ENCODE measurements around the gene TAS2R19. TPM values are rescaled to one million over a fixed set of nuclear protein-coding genes. Genes with fewer than 3 reads are reported as not detected.

Gene TAS2R19
- polyA plus RNA-seq, 2 of the 4 experiments (the other 2 are of a cell fraction), result 0.19 to 1.1 TPM

DNA sequence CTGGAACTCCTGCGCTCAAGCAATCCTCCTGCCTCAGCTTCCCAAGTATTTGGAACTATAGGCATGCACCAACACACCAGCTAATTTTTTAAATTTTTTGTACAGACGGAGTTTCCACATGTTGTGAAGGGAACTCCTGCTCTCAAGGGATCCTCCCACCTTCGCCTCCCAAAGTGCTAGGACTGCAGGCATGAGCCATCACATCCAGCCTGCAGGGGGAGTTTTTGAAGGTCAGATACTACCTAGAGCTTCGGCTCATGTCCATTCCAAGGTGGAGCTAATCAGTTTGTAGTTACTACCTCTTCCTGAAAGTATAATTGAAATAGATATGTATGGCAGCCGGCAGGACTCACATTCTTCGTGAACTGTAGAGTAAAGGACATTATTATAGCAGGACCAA lies 3.7 kb upstream of the TAS2R19 start (continued):
- TF ChIP-seq KDM1A (IDR thresholded peaks at IDR 0.05; ENCODE audit: low read depth), result no peak
- TF ChIP-seq, protein P1, sequence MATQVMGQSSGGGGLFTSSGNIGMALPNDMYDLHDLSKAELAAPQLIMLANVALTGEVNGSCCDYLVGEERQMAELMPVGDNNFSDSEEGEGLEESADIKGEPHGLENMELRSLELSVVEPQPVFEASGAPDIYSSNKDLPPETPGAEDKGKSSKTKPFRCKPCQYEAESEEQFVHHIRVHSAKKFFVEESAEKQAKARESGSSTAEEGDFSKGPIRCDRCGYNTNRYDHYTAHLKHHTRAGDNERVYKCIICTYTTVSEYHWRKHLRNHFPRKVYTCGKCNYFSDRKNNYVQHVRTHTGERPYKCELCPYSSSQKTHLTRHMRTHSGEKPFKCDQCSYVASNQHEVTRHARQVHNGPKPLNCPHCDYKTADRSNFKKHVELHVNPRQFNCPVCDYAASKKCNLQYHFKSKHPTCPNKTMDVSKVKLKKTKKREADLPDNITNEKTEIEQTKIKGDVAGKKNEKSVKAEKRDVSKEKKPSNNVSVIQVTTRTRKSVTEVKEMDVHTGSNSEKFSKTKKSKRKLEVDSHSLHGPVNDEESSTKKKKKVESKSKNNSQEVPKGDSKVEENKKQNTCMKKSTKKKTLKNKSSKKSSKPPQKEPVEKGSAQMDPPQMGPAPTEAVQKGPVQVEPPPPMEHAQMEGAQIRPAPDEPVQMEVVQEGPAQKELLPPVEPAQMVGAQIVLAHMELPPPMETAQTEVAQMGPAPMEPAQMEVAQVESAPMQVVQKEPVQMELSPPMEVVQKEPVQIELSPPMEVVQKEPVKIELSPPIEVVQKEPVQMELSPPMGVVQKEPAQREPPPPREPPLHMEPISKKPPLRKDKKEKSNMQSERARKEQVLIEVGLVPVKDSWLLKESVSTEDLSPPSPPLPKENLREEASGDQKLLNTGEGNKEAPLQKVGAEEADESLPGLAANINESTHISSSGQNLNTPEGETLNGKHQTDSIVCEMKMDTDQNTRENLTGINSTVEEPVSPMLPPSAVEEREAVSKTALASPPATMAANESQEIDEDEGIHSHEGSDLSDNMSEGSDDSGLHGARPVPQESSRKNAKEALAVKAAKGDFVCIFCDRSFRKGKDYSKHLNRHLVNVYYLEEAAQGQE (IDR thresholded peaks at IDR 0.05), result no peak
- TF ChIP-seq HDAC2 (IDR thresholded peaks at IDR 0.05), result no peak

DNA sequence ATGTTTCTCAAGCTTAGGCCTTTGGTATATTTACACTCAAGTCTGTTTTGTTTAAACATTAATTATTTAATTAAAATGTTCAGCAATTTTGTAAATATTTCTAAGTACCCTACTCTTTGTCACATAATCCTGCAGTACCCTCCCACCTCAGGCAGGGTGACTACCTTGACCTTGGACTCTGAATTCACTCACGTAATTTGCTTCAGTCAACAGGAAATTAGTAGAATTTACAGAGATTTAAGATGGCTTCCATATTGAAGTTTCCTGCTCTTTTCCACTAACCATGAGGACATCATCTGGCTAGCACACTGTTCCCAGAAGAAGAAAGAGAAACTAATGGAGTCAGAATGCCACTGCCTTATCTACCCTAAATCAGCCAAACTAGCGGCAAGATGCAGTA lies 967 bp upstream of the TAS2R19 start:
- POLR2A ChIA-PET, result no interaction called here
- H3K27ac ChIP-seq, result no peak overlapping the region
- H3K4me1 ChIP-seq, result no peaks in the 10 kb centered on the region
- FAIRE-seq, result no peak
- DNase-seq (ENCODE audit: low read depth in 1 of 2, low spot score in 1 of 2), result no peak
- H3K4me2 ChIP-seq, result no peak overlapping the region
- ATAC-seq, result no peak
- CTCF ChIA-PET, result no interaction called here
- TF ChIP-seq HOXB13 (CRISPR knock-in tag; IDR thresholded peaks at IDR 0.05; ENCODE audit: low read depth), result no peak
- no peak for TF ChIP-seq SREBF2 (IDR thresholded peaks at IDR 0.05)
- TF ChIP-seq POLR2AphosphoS2 (conservative IDR thresholded peaks at IDR 0.05; ENCODE audit: low read length), result no peak
- no peak for TF ChIP-seq CHD4 (IDR thresholded peaks at IDR 0.05; ENCODE audit: borderline replicate concordance)
- no peak for TF ChIP-seq NPAS2 (CRISPR knock-in tag; IDR thresholded peaks at IDR 0.05; ENCODE audit: borderline replicate concordance)
- TF ChIP-seq BHLHE40 (IDR thresholded peaks at IDR 0.05; ENCODE audit: low read depth, low read length), result no peak
- TF ChIP-seq, protein P2, sequence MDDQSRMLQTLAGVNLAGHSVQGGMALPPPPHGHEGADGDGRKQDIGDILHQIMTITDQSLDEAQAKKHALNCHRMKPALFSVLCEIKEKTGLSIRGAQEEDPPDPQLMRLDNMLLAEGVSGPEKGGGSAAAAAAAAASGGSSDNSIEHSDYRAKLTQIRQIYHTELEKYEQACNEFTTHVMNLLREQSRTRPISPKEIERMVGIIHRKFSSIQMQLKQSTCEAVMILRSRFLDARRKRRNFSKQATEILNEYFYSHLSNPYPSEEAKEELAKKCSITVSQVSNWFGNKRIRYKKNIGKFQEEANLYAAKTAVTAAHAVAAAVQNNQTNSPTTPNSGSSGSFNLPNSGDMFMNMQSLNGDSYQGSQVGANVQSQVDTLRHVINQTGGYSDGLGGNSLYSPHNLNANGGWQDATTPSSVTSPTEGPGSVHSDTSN (IDR thresholded peaks at IDR 0.05), result no peak
- TF ChIP-seq RFX5 (IDR thresholded peaks at IDR 0.05), result no peak
- TF ChIP-seq, protein P3, sequence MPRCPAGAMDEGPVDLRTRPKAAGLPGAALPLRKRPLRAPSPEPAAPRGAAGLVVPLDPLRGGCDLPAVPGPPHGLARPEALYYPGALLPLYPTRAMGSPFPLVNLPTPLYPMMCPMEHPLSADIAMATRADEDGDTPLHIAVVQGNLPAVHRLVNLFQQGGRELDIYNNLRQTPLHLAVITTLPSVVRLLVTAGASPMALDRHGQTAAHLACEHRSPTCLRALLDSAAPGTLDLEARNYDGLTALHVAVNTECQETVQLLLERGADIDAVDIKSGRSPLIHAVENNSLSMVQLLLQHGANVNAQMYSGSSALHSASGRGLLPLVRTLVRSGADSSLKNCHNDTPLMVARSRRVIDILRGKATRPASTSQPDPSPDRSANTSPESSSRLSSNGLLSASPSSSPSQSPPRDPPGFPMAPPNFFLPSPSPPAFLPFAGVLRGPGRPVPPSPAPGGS (IDR thresholded peaks at IDR 0.05), result no peak
- TF ChIP-seq TP53 (CRISPR knock-in tag; IDR thresholded peaks at IDR 0.05), result no peak
- TF ChIP-seq ZFP36 (IDR thresholded peaks at IDR 0.05; ENCODE audit: borderline replicate concordance, partially characterized antibody), result no peak
- no peak for TF ChIP-seq FOSB (CRISPR knock-in tag; IDR thresholded peaks at IDR 0.05)
- TF ChIP-seq, protein P4, sequence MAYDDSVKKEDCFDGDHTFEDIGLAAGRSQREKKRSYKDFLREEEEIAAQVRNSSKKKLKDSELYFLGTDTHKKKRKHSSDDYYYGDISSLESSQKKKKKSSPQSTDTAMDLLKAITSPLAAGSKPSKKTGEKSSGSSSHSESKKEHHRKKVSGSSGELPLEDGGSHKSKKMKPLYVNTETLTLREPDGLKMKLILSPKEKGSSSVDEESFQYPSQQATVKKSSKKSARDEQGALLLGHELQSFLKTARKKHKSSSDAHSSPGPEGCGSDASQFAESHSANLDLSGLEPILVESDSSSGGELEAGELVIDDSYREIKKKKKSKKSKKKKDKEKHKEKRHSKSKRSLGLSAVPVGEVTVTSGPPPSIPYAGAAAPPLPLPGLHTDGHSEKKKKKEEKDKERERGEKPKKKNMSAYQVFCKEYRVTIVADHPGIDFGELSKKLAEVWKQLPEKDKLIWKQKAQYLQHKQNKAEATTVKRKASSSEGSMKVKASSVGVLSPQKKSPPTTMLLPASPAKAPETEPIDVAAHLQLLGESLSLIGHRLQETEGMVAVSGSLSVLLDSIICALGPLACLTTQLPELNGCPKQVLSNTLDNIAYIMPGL (CRISPR knock-in tag; IDR thresholded peaks at IDR 0.05; ENCODE audit: borderline replicate concordance), result no peak
- H3K9me3 ChIP-seq, result no peaks in the 10 kb centered on the region
- H3K4me3 ChIP-seq, result no peak overlapping the region
- WGBS (ENCODE audit: missing lambda C conversion rate), result 87% methylated on average over 2 of the region's 2 CpGs

DNA sequence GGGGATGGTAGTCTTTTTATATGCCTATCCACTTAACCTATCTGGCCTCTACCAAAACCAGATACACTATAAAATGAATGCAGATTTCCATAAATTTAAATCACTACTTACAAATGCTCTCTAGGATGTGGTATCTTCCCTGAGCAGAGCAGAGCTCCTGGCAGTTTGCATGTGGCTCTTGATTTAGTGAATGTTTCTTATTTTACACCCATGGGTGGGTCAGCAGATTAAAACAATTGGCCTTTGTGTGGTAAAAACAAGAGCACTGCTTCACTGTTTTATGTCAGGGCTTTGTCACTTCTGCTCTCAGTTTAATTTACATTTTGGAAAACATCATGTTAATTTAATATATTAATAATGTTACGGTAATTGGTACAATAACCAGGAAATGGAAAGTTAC lies 5.5 kb downstream of the TAS2R19 start:
- TF ChIP-seq HEYL (CRISPR knock-in tag; IDR thresholded peaks at IDR 0.05) (no peak), RFX5 (IDR thresholded peaks at IDR 0.05) (no peak)
- peaks cover 8% of the 10 kb centered on the region; the same call in 1 of the 3 replicates for H3K4me1 ChIP-seq
- DNase-seq (ENCODE audit: low read depth in 1 of 2, low spot score in 1 of 2) (no peak), ATAC-seq (no peak), FAIRE-seq (no peak)
- no peak overlapping the region for H3K4me3 ChIP-seq
- 95% methylated on average over 1 of the region's 1 CpG for WGBS (ENCODE audit: missing lambda C conversion rate)
- no peak overlapping the region for H3K4me2 ChIP-seq
- ChIA-PET POLR2A (no interaction called here), CTCF (no interaction called here)
- H3K27ac ChIP-seq, result no peak overlapping the region
- no peaks in the 10 kb centered on the region for H3K9me3 ChIP-seq
